ENCODE results near the gene SHC3. TPM values are rescaled to one million over a fixed set of nuclear protein-coding genes. Genes with fewer than 3 reads are reported as not detected.

The SHC3 gene
- total RNA-seq, 1 experiment from 2014 or later = 0.27 TPM

GRCh38 chr9:89022001-89022759 is 156.4 kb downstream of the SHC3 start:
- Histone ChIP-seq H3K4me3 (replicated peaks in 1 of 2; ENCODE audit: low read depth in 1 of 2, low read length in 2 of 2) (no peak overlapping the region), H3K79me2 (ENCODE audit: insufficient read depth, low read length) (no peaks in the 10 kb centered on the region), H3K27me3 (ENCODE audit: insufficient read depth, low read length) (no peaks in the 10 kb centered on the region), H3K36me3 (ENCODE audit: control insufficient read depth in 1 of 2, insufficient read depth in 2 of 2, low read length in 2 of 2) (no peaks in the 10 kb centered on the region), H3K9ac (ENCODE audit: low read length) (no peak overlapping the region), H3K4me1 (ENCODE audit: control insufficient read depth in 1 of 2, insufficient read depth in 2 of 2, low read length in 2 of 2) (peaks cover 20 to 24% of the 10 kb centered on the region in 2 experiments; a peak in 3 of 4 replicates), H2AFZ (ENCODE audit: low read depth, low read length, poor library complexity, severe bottlenecking) (no peak overlapping the region), H4K20me1 (ENCODE audit: insufficient read depth) (no peaks in the 10 kb centered on the region), H3K4me2 (ENCODE audit: low read length) (no peak overlapping the region), H3K27ac (ENCODE audit: low read depth, low read length) (no peak overlapping the region), H3K9me3 (ENCODE audit: control insufficient read depth in 1 of 2, insufficient read depth in 1 of 2, low read depth in 1 of 2, low read length in 2 of 2) (no peaks in the 10 kb centered on the region), H3K9me2 (ENCODE audit: insufficient read depth) (no peaks in the 10 kb centered on the region)
- intact Hi-C loops (cut with micrococcal nuclease) = no loop called here
- ChIA-PET RAD21 (ENCODE audit: low non-redundant PET in 1 of 2, low total read pairs in 2 of 2, uncharacterized antibody in 2 of 2, unreplicated experiment in 2 of 2) (no interaction called here), POLR2A (no interaction called here), CTCF (interaction anchor here (1.2 kb wide), 1 partner anchor 21 kb away, joined by 4 read pairs; no protein-coding TSS in a partner anchor)
- DNase-seq (ENCODE audit: low read depth, low spot score) (no peak), ATAC-seq (no peak)
- TF ChIP-seq EZH2 (IDR thresholded peaks at IDR 0.05) (no peak), CBX3 (IDR thresholded peaks at IDR 0.05; ENCODE audit: low read depth) (no peak), CEBPB (IDR thresholded peaks at IDR 0.05; ENCODE audit: low read depth) (no peak), REST (IDR thresholded peaks at IDR 0.05; ENCODE audit: low read depth) (no peak), EGR1 (IDR thresholded peaks at IDR 0.05; ENCODE audit: low read depth) (no peak), ZFX (IDR thresholded peaks at IDR 0.05) (no peak), YY1 (IDR thresholded peaks at IDR 0.05; ENCODE audit: extremely low read depth, insufficient replicate concordance, low read depth, low read length) (no peak), SIN3A (IDR thresholded peaks at IDR 0.05; ENCODE audit: low read depth) (no peak), CTCF (IDR thresholded peaks at IDR 0.05 in 2 of 3, conservative IDR thresholded peaks at IDR 0.05 in 1 of 3; ENCODE audit: borderline replicate concordance in 1 of 3, insufficient read depth in 1 of 3, low read depth in 2 of 3, low read length in 2 of 3) (no peak), FOSL1 (IDR thresholded peaks at IDR 0.05; ENCODE audit: low read depth) (no peak), JUND (IDR thresholded peaks at IDR 0.05) (no peak), SRF (IDR thresholded peaks at IDR 0.05; ENCODE audit: low read depth) (no peak), POLR2A (IDR thresholded peaks at IDR 0.05; ENCODE audit: borderline replicate concordance, extremely low read depth, insufficient read depth, insufficient read length) (no peak)
- no TSS peak for BruUV-seq (replicated peaks)

Data from HCT116 (cell line).